ENCODE results near the gene GNPDA1.
"Not testable (repeated sequence)": the region's sequence is repeated elsewhere in the genome, so short reads cannot be mapped to it uniquely, and the experiment has no call there.

GNPDA1 gene

DNA sequence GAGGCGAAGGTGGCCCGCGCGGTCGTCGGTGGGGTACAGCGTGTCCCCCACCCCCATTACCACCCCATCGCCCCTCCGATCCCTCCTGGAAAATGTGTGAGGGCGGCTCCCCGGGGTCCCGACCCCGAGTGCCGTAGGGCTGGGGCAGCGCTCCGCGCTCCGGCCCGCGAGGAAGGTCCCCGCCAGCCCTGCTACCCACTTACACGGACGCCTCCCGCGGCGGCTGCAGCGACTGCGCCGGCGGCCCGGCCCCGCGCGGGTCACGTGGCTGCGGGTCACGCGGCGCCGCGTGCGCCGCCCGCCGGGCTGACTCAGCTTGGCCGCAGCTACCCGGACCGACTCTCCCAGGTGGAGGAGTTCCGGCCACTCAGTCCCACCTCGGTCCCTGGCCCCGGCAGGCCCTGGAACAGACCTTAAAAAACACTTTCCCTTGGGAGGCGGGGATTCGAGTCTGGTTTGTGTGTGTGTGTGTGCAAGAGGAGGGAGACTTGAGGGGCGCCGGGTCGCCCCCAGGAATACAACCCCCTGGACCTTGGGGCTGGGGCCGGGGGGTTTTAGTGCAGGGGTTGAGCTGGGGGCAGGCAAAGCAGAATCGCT is at the start of gene GNPDA1:
TSS of gene GNPDA1 (minus strand) at position 236 of the 597 bp plus-strand sequence. CDS start 992 bp downstream, outside the sequence.
- DNase-seq (ENCODE audit: low read depth, low spot score): no peak

DNA sequence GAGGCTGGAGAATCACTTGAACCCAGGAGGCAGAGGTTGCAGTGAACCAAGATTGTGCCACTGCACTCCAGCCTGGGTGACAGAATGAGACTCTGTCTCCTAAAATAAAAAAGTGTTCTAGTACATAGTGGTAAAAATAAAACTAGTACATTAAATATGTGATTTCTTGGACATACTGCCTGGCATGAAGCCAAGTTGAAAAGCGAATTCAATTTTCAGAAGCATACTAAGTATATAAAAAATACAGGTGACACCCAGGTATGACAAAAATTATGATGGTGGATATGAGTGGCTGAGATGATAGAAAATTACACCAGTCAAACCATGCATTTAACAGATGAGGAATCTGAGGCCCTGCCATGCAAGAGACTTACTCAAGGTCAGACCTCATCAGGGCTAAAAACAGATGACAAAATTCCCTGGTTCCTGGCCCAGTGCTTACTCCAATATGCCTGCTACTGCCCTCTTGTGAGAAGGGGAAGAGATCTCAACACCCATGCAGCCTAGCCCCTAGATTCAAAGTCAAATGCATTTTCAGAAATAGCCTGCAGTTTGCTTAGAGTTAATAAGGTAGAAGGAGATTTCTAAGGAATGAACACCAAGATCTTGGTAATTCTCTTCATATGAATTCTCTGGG is 46.6 kb upstream of the GNPDA1 start:
- DNase-seq (ENCODE audit: low read depth, low spot score): no peak

GRCh38 chr5:142057697-142058056 is 44.9 kb upstream of the GNPDA1 start:
- no peak for DNase-seq (ENCODE audit: low read depth, low spot score)

DNA sequence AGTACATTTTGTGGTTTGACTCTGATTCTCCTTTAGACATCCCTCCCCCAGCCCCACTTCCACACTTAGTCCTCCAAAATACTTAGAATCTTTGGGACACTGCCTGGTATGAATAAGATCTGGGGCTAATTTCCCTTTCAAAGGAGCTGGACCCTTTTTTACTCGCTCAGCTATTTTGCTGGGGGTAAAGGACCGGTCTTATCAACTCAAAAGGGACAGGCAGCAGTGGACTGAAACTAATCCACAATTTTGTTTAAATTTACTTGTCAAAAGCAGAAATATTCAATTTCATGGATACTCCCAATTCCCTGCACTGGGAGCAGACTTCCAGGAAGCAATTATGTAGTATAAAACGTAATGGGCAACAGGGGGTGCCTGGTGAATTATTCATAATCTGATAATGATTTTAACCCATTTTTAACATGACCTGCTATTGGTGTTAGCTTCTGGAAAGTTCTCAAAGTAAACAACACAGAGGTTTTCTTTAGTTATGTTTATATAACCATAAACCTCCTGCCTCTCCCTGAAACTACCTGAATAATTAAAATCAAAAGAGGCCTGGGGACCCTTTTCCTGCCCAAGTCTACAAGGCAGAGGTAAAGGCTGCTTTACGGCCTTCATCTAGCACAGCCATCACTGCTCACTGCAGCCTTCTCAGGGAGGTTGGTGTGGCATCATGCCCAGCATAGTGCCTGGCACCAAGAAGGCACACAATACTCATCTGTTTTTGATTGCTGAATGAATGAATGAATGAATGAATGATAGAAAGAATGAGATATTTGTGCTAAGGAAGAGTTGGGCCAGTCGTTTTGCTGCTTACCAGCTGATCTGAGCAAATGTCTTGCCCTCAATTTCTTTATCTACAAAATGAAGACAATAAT is 44.2 kb upstream of the GNPDA1 start:
- DNase-seq (ENCODE audit: low read depth, low spot score): no peak

GRCh38 chr5:142055301-142055700 is 42.5 kb upstream of the GNPDA1 start:
- DNase-seq (ENCODE audit: low read depth, low spot score): no peak

DNA sequence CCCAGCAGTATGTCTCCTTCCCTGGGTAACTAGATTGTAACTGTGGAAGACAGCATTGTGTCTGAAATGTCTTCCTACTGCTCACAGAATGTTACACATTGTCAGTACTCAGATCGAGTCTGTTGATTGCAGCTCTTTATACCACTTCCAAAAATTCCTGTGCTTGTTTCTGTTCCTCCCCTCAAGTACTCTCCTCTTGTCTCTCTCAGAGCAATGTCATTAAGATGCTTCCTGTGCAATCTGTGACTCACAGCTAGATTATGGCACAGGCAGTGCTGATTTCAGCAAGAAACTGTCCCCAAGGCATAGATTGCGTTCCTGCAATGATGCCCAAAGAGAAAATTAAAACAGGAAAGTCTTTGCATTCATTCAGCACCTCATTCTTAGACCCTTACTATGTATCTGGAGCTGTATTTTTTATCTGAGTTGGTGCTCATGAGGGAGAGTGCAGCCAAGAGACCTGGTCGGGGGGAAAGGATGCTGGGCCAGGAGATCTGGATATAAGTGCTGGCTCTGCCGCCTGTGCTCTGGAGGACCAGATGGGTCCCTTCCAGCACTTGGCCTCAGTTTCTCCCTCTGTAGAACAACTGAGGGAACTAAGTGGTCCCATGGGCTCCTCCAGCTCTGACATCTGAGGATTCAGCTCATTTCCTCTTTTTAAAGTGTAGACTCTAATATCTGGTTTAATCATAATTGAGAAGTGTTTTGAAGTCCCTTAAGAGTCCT is 40.8 kb upstream of the GNPDA1 start:
- DNase-seq (ENCODE audit: low read depth, low spot score): no peak

DNA sequence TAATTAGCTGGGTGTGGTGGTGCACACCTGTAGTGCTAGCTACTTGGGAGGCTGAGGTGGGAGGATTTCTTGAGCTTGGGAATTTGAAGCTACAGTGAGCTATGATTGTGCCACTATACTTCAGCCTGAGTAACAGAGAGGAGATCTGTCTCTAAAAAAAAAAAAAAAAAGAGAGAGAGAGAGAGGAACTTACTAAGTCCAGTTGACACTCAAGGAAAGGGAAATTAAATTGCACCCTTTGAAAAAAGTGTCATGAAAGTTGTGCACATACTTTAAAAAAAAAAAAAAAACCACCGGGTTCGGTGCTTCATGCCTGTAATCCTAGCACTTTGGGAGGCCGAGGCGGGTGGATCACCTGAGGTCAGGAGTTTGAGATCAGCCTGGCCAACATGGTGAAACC is 39.2 kb upstream of the GNPDA1 start:
- DNase-seq (ENCODE audit: low read depth, low spot score): not testable (repeated sequence)

- DNase-seq (ENCODE audit: low read depth, low spot score): no peak
Observed at GRCh38 chr5:142048272-142048671, 35.4 kb upstream of the GNPDA1 start.

DNA sequence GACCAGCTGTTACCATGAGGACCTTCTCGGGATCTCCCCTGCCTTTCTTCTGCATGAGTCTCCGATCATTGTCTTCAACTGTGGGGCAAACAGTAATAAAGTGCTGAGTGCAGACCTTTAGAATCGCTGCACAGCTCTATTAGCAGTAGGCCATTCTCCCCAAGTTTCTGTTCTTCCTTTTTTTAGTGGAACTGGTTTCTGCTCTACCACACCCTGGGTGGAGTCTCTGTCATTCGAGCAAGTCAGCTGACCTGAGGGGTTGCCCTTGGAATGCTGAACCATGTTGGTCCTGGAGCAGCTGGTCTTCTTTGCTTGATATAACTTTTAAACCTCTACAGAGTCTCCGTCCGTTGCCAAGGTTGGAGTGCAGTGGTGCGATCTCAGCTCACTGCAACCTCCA is 33.4 kb upstream of the GNPDA1 start:
- DNase-seq (ENCODE audit: low read depth, low spot score): no peak

DNA sequence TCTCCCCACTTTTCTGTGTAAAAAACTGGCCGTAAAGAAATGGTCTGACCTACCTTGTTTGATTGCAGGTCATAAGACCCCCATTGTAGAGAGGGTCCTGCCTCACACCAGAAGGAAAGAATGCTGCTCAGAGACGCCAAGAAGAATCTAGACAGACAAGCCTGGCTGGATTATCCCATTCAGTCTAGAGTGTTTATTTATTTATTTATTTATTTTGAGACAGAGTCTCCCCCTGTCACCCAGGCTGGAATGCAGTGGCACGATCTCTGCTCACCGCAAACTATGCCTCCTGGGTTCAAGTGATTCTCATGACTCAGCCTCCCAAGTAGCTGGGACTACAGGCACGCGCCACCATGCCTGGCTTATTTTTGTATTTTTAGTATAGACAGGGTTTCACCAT is 28.1 kb upstream of the GNPDA1 start:
- DNase-seq (ENCODE audit: low read depth, low spot score): not testable (repeated sequence)

DNA sequence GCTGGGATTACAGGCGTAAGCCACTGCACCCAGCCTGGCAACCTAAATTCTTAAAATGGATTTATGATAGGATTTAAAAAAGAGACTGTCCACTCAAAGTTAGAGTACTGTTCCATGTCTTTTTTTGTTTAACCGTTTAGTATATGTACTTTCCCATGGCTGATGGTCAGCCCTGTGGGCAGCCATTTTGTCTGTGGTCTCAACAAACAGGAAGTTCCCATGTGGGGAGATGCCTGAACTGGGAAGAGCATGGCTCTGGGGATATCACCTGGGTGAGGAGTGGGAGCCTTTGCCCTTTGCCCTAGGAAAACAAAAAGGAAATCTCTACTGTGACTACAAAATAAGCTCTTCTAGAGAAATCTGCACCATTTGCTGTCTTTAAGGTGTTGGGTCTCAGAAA is 27.5 kb upstream of the GNPDA1 start:
- no peak for DNase-seq (ENCODE audit: low read depth, low spot score)

DNA sequence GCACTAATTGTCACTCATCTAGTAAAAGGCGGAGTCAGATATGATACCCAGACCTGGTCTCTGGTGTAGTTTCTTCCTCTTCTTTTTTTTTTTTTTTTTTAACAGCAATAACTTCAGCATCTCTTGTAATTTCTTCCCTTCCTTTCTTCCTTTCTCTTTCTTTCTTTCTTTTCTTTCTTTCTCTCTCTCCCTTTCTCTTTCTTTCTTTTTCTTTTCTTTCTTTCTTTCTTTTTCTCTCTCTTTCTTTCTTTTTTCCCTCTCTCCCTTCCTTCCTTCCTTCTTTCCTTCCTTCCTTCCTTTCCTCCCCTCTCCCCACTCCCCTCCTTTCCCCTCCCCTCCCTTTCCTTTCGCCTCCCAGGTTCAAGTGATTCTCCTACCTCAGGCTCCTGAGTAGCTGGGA is 25.9 kb upstream of the GNPDA1 start:
- DNase-seq (ENCODE audit: low read depth, low spot score): no peak

DNA sequence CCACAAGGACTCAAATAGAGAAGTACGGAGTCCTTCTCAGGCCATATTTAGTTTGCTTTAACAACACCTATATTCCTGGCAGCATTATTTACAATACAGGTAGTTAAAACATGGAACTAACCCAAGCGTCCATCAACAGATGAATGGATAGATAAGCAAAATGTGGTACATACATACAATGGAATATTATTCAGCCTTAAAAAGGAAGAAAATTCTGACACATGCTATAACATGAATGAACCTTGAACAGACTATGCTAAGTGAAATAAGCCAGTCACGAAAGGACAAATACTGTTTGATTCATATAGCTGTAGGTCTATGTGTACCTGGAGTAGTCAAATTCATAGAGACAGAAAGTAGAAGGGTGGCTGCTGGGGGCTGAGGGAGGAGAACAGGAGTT is 24.8 kb upstream of the GNPDA1 start:
- DNase-seq (ENCODE audit: low read depth, low spot score): not testable (repeated sequence)

DNA sequence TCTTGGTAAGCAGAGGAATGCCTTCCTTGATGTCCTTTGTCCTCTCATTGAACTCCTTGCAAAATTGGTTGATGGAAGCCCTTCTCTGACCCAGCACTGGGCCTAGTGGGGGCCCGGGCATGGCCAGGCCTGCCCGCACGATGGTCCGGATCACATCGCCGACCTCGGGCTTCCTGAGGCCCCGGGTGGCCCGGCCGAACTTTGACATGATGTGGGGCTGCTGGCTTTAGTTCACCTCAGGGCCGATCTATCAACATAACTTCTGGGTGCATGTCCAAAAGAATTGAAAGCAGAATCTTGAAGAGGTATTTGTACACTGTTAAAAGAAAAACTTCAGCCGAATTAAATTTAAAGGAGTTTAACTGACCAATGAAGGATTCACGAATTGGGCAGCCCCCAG is 24.1 kb upstream of the GNPDA1 start:
- no peak for DNase-seq (ENCODE audit: low read depth, low spot score)

DNA sequence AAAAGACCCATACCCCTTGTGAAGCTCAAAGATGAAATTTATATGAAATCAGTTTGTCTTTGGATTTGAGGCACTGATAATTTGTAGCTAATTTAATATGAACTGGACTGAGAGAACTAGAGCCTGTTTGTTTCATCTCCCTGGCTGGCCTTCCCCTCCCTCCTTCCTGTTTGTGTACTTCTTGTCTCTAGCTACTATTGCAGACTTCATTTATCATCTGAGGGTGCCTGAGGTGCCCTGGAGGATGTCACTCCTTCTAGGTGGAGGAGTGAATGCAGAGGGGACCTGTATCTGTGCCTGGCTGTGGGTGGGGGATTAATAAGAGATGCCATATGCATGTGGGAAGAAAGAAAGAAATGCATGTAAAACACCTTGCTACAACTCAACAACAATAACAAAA is 22.2 kb upstream of the GNPDA1 start:
- no peak for DNase-seq (ENCODE audit: low read depth, low spot score)

DNA sequence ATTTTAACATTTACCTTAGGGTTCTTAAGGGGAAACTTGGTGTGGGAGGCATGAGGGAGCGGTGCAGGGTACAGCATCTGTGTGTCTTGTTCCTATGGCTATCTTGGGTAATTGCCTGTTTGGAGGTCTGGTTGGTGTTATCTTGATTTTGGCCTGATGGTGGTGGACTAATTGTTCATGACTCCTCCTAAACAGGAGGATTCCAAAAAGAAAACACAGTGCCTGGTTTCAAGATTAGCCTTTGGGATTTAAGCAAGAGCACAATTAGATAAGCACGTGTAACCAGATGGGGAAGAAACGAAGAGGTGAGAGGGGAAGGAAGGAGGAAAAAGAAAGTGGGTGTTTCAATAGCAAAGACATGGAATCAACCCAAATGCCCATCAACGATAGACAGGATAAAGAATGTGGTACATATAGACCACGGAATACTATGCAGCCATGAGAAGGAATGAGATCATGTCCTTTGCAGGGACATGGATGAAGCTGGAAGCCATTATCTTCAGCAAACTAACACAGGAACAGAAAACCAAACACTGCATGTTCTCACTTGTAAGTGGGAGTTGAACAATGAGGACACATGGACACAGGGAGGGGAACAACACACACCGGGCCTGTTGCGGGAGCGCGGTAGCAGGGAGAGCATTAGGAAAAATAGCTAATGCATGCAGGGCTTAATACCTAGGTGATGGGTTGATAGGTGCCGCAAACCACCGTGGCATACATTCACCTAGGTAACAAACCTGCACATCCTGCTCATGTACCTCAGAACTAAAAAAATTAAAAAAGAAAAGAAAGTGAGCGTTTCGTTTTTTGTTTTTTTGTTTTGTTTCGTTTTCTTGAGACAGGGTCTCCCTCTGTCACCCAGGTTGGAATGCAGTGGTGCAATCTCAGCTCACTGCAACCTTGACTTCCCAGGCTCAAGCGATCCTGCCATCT is 21.1 kb upstream of the GNPDA1 start:
- not testable (repeated sequence) for DNase-seq (ENCODE audit: low read depth, low spot score)

GRCh38 chr5:142032747-142033631 is 20.2 kb upstream of the GNPDA1 start:
- no peak for DNase-seq (ENCODE audit: low read depth, low spot score)

DNA sequence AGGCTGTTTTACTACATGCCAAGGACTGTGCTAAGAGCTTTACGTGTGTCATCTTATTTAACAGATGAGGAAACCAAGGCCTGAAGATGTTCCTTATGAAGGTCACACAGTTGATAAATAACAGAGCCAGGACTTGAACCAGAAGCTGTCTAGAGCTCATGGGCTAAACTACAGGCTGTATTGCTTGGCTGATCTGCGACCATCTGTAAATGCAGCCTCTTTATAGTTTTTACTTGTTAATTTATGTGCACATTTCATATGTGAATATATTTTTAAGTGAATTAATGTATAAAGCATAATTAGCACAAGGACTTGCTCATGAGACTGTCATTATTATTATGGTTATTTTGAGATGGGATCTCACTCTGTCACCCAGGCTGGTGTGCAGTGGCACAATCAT is 19.3 kb upstream of the GNPDA1 start:
- DNase-seq (ENCODE audit: low read depth, low spot score): no peak

GRCh38 chr5:142025637-142026036 is 12.8 kb upstream of the GNPDA1 start:
- no peak for DNase-seq (ENCODE audit: low read depth, low spot score)

DNA sequence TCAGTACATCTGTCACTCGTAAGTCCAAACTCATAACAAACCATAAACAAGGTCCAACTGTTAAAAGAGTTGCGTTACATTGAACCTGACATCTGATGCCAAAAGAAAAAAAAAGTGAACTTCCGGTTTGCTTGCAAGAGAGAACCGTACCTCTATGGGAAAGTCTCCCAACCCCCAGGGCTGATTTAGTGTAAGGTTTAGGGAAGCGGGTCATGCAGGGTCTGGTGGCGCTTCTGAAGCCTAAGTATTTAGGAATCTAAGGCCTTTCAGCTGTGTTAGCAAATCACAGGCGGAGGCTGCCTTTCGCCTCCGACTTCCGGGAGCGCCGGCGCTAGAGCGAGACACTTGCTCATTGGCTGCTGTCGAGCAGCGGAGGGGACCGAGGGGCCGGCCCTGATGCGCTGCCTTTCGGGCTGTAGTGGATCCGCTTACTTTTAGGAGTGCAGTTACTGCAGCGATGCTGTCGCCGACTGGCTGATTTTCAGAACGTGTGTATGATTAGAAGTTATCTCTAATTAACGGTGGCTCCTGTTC is 12.0 kb upstream of the GNPDA1 start:
- peak; percentile 56 for DNase-seq (ENCODE audit: low read depth, low spot score)
